ENCODE results near the gene APP.

APP gene

GRCh38 chr21:26061437-26061836 lies 109.1 kb downstream of the APP start:
- in situ Hi-C loops (cut with MboI; ENCODE audit: low sequenced_read_pairs, unreplicated experiment), result no loop called here
- DNase-seq (ENCODE audit: low spot score), result no peak
- TF ChIP-seq CTCF (IDR thresholded peaks at IDR 0.05; ENCODE audit: borderline replicate concordance, control extremely low read depth, extremely low read depth, insufficient read depth, missing control alignments), result no peak

- TF ChIP-seq CTCF (IDR thresholded peaks at IDR 0.05; ENCODE audit: borderline replicate concordance, control extremely low read depth, extremely low read depth, insufficient read depth, missing control alignments), result no peak
- no peak for DNase-seq (ENCODE audit: low spot score)
- in situ Hi-C loops (cut with MboI; ENCODE audit: low sequenced_read_pairs, unreplicated experiment), result no loop called here
Observed at GRCh38 chr21:26060335-26061115, 110.0 kb downstream of the APP start.

GRCh38 chr21:26057477-26058170 lies 112.9 kb downstream of the APP start:
- no peak for DNase-seq (ENCODE audit: low spot score)
- in situ Hi-C loops (cut with MboI; ENCODE audit: low sequenced_read_pairs, unreplicated experiment), result no loop called here
- no peak for TF ChIP-seq CTCF (IDR thresholded peaks at IDR 0.05; ENCODE audit: borderline replicate concordance, control extremely low read depth, extremely low read depth, insufficient read depth, missing control alignments)

GRCh38 chr21:26055841-26056264 lies 114.7 kb downstream of the APP start:
- in situ Hi-C loops (cut with MboI; ENCODE audit: low sequenced_read_pairs, unreplicated experiment), result no loop called here

GRCh38 chr21:26055010-26055409 lies 115.6 kb downstream of the APP start:
- in situ Hi-C loops (cut with MboI; ENCODE audit: low sequenced_read_pairs, unreplicated experiment), result no loop called here

More at GRCh38 chr21:26055841-26056264, 114.7 kb downstream of the APP start:
- TF ChIP-seq CTCF (IDR thresholded peaks at IDR 0.05; ENCODE audit: borderline replicate concordance, control extremely low read depth, extremely low read depth, insufficient read depth, missing control alignments), result no peak
- no peak for DNase-seq (ENCODE audit: low spot score)

DNA sequence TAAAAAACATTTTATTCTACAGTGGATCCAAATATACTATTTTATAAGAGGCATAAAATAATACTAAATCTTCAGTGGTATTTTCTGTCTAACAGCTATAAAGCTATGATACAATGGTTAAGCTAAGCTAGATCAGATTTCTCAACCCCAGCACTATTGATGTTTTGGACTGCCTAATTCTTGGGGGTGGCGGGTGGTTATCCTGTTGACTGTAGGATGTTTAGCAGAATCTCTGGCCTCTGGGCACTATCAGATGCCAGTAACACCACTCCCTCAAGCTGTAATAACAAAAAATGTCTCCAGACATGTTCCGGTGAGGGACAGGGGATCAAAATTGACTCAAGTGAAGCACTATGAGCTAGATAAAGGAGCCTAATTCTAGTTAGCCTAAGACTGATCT lies 118.5 kb downstream of the APP start:
- DNase-seq (ENCODE audit: low spot score), result no peak
- in situ Hi-C loops (cut with MboI; ENCODE audit: low sequenced_read_pairs, unreplicated experiment), result no loop called here
- TF ChIP-seq CTCF (IDR thresholded peaks at IDR 0.05; ENCODE audit: borderline replicate concordance, control extremely low read depth, extremely low read depth, insufficient read depth, missing control alignments), result no peak

More at GRCh38 chr21:26055010-26055409, 115.6 kb downstream of the APP start:
- DNase-seq (ENCODE audit: low spot score), result no peak
- TF ChIP-seq CTCF (IDR thresholded peaks at IDR 0.05; ENCODE audit: borderline replicate concordance, control extremely low read depth, extremely low read depth, insufficient read depth, missing control alignments), result no peak
